NCI-H748 (cell line): ENCODE results near the gene TSSC4.
A peak's percentile ranks its signal among the peaks of the same experiment; 100 is the strongest.

Experiments
- DNase-seq: peaks from one replicate; lab custom pipeline; 2025; ENCODE audit not compliant: unreplicated experiment; lab: John Stamatoyannopoulos, UW

Gene TSSC4

DNA sequence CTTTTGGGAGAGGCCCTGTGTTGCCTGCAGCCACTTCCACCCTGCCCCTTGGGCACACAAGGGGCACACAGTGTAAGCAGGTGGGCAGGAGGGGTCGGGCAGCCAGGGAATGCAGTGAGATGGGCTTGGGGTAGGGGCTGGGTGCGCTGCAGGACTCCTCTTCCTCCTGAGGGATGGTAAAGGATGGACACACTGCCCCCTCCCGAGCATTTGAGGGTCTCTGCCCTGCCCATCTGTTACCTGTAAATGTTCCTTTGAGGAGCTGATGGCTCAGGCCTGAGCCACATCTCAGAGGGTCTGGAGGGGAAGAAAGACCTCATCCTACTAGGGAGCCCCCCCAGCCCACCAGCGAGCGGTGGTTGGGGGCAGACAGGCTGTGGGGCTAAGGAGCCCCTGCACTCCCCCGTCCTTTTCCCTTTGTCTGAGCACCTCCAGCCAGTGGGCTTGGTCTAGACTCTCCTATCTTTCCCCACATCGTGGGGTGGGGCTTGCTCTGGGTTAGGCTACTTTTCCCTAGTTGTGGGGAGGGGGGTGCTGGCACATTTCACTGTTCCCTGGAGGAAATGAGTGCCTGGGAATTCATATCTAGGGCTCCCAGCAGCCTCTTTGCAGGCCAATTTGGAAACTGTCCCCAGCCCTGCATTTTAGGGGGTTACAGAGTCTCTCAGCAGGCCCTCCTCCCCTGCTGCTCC lies 1.7 kb upstream of the TSSC4 start:
- DNase-seq = peak; percentile 24

DNA sequence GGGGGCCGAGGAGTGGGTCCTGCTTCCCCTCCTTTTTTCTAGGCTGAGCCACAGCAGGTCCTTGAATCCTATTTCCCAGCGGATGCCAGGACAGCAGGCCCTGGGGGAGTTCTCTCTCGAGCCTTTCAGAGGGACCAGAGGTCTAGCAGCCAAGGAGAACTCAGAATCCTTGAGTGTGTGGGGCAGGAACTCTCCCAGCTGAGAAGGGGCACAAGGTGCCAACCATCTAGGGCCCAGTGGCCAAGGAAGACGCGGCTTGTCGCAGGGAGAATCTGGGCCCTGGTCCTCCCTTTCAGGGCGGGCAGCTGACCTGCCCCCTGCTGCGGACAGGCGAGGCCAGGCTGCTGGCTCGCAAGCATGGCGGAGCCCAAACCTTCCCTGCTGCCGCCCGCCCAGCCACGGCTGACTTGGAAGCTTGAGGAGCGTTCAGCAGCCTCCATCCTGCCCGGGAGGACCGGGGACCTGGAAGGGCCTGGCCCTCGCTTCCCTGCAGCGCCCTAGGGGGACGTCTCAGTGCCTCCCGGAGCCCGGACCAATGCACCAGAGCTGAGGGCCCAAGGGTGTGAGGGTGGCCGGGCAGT lies 972 bp upstream of the TSSC4 start:
- DNase-seq = peak; percentile 54

DNA sequence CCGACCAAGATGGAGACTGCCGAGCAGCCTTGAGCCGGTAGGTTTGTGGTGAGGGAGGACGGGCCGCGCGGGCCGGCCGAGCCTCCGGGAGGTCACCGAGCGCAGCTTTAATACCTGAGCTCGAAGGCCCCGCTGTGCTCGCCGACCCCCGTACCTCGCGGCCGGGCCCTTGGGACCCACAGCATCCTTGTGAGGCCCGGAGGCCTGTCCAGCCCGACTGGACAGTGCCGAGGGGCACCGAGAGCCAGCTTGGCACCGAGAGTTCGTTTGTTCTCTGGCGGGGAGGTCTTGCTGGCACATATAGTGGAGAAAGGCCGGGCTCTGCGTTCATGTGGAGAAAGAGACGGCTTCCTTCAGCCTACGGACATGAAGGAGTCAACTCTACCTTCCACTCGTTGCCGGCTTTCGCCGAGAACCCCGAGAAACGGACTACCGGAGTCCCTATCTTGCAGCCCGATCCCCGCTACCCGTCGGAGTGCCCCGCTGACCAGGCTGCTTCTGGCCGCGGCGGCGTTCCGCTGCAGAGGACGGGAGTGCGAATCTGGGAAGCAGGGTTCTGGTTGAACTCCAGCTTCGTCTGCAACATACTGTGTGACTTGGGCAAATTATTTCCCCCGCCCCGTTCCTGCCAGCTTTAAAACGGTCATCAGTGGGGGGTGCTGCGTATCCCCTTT lies 349 bp downstream of the TSSC4 start:
- no peak for DNase-seq

DNA sequence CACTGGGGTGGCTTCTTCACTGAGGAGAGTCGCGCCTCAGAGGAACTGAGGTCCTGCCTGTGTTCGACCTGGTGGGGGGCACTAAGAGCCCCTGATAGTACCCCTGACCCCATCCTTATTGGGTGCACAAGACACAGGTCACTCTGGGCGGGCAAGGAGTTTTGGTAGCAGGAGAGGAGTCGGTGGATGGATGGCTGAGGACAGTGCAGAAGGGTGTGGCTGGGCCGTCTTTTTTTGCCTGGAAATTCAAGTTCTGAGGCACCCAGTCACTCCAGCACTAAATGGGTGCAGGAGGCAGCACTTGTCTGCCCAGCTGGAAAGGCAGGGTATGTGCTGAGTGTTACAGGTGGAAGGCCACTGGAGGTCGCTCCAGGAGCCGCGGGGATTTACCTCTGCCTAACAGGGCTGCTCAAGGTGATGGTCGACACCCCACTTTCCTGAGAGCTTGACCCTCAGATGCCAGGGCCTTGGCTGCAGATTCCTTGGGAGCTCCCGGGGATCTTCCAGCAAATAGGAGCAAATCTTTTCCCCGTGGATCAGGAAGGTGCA lies 960 bp downstream of the TSSC4 start:
- DNase-seq = no peak

DNA sequence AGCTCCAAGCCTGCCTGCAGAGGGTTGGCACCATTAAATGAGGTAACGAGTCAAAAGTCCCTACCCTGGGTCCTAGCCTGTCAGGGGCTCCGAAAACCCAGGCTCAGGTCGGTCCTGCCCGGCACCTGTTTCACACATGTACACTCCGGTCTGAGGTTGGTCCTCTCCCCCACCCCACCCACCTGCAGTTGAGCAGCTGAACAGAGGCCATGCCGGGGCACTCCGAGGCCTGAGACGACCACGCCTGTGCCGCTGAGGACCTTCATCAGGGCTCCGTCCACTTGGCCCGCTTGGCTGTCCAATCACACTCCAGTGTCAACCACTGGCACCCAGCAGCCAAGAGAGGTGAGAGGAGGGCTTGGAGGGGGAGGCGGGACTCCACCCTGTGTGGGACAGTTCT lies 1.6 kb downstream of the TSSC4 start:
- no peak for DNase-seq

DNA sequence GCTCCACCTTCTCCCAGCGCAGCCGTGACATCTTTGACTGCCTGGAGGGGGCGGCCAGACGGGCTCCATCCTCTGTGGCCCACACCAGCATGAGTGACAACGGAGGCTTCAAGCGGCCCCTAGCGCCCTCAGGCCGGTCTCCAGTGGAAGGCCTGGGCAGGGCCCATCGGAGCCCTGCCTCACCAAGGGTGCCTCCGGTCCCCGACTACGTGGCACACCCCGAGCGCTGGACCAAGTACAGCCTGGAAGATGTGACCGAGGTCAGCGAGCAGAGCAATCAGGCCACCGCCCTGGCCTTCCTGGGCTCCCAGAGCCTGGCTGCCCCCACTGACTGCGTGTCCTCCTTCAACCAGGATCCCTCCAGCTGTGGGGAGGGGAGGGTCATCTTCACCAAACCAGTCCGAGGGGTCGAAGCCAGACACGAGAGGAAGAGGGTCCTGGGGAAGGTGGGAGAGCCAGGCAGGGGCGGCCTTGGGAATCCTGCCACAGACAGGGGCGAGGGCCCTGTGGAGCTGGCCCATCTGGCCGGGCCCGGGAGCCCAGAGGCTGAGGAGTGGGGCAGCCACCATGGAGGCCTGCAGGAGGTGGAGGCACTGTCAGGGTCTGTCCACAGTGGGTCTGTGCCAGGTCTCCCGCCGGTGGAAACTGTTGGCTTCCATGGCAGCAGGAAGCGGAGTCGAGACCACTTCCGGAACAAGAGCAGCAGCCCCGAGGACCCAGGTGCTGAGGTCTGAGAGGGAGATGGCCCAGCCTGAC lies 2.5 kb downstream of the TSSC4 start:
- no peak for DNase-seq

DNA sequence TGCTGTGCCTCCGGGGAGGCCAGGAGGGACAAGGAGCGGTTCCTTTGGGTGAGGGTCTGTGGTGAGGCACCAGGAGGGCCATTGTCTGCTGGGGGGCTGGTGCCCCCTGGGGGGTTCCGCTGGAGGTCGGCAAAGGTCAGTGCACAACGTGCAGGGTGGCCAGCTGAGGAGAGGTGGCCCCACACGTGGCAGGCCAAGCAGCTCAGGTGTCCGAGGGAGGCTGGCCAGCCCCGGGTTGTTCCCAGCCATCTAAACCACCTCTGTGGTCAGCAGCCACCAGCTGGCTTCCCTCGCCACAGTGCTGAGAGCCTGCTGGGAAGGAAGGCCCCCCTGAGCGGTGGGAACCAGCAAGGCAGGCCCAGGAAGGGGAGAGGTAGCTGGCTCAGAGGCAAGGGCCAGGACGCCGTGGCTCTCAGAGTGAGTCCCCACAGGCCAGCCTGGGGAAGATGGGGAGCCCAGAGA lies 4.2 kb downstream of the TSSC4 start:
- DNase-seq = no peak

DNA sequence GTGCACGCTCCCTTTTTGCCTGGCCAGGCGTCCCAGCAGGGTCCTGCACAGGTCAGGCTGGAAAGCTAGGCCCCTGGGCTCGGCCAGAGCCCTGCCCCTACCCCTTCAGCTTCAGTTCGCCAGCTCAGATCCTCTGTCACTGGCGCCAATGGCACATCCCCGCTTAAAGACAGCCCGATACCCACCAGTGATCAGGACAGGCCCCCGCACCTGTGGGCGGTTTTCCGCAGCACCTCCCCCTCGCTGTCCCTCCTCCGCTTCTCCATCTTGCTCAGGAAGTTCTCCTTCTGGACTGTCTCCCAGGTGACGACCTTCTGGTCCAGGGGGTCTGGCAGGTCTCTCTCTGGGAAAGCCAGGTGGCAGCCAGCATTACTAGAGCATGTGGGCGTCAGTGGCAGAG lies 5.9 kb downstream of the TSSC4 start:
- DNase-seq = no peak

DNA sequence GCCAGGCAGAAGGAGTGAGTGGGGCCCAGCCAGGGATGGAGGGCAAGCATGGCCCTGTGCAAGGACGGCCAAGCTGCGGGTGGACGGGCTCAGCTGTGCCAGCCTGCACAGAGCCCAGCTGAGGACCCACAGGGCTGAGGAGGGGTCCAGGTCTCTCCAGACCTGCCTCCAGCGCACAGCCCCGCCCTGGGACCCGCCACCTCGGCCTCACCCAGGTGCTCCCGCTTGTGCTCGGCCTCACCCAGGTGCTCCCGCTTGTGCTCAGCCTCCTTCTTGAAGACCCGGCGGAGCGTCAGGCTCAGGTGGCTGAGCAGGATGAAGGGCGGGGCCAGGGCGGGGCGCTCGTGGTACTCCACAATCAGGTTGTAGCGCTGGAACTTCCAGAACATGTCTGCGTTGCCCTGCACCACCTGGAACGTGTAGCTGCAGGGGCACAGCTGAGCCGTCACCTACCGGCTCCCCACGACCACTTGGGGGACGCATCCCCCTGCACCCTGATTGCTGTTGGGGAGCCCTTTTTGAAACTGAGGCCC lies 6.4 kb downstream of the TSSC4 start:
- peak; percentile 19 for DNase-seq

DNA sequence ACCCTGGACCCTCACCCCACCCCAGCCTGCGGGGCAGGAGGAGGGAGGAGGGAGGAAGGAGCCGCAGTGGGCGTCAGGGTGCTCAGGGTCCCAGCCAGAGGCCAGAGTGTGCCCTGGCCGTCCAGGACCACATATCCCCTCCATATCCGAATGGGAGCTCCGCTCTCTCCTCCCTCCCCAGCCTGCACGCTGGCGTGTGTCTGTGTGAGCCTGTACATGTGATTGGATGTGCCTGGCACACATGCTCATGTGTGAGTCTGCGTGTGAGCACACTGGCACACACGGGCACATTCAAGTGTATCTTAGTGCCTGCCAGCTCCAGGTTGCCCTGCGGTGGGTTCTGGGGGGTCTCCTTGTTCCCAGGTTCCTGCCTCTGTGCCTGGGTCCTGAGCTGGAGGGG lies 8.1 kb downstream of the TSSC4 start:
- DNase-seq = no peak

DNA sequence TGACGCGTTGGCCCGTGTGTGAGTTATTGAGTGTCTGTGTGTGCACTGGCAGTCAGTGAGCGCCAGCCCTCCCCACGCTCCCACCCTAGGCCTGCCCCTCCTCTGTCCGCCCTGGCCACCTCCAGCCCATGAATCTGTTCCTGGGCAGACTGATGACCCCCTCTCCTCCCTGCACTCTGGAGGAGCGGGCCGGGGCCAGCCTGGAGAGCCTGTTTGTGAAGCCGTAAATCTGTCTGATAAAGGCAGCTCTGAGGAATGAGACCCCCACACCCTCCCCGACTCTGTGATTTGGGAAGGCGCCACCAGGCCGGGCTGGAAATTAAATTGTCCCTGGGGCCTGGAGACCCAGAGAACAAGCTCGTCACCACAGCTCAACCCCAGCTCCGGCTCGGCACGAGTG lies 8.6 kb downstream of the TSSC4 start:
- no peak for DNase-seq

DNA sequence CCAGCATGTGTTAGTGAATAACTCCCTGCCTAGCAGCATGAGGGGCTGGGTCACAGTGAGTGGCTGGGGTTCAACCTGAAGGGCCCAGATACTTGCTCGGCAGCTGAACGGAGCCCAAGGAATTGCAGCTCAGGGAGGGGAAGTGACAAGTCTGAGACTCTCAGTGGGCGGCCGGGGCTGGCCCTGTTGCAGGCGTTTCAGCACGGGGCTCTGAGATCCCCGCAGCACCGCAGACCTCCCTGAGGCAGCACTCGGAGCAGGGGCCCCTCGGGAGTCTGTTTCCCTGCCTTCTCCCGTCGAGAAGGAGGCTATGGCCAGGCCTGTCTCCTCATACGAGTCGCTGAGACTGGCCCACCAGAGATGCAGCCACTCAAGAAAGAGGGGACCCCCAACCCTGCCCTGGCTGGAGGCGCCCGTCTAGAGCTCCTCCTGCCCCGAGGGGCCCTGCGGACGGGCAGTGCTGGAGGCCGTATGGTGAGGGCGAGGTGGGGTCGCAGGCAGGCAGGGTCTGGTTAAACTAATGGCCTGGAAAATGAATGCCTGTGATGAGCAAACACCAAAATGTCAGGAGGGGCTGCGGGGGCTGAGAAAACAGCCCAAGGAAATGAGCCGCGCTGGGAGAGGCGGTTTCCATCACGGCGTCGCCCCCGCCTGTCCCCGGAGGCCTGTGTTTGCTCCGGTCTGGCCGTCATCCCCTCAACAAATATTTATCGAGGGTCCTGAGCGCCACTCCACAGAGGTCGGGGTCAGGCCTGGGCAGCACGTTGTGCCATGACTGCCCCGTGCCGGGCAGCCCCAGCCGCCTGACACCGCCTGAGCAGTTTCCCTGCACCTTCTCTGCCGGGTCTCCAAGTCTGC lies 9.3 kb downstream of the TSSC4 start:
- no peak for DNase-seq

DNA sequence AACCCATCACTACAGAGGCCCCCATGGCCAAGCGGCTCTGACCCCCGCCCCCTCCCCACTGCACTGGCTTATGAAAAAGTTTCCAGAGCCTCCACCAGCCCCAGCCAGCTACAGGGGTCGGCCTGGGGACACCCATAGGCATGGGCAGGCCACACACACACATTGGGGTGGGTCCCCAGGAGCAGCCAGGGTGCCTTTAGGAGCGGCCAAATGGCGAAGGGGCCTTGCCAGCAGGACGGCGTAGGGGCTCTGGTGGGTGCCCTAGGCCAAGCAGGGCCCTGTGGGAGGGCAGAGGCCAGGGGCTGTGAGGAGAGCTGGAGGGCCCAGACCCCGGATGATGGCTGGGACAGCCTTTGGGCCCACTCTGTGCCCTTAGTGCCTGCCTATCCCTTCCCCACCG lies 10.1 kb downstream of the TSSC4 start:
- DNase-seq = no peak

DNA sequence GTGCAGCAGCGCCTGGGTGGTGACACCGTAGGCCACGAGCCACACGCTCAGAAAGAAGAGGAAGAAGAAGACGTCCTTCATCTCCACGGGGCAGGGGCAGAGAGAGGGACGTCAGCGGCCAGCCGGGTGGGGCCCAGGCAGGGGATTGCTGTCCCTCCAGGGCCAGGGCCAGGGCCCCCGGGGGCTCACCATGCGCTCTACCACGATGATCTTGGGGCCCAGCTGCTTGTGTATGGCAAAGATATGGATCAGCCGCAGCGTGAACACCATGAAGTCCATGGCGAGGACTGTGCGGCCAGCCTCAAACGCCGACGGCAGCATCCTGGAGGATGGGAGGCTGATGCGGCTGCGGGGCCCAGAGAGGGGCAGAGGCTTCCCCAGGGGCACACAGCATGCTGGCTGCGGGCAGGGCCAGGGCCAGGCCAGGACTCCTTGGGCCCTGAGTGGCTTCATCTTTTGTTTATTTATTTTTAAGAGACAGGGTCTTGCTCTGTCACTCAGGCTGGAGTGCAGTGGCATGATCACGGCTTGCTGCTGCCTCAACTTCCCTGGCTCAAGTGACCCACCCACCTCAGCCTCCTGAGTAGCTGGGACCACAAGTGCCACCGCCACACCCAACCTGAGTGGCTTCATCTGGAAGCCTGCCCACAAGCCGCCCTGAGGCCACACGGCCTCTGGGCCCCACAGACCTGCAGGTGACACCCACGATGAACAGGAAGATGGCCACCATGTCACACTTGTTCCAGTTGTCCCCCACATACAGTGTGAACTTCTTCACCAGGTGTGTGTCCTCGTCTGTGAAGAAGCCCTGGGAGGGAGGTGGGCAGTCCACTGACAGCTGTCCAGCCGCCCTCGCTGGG lies 11.1 kb downstream of the TSSC4 start:
- no peak for DNase-seq

DNA sequence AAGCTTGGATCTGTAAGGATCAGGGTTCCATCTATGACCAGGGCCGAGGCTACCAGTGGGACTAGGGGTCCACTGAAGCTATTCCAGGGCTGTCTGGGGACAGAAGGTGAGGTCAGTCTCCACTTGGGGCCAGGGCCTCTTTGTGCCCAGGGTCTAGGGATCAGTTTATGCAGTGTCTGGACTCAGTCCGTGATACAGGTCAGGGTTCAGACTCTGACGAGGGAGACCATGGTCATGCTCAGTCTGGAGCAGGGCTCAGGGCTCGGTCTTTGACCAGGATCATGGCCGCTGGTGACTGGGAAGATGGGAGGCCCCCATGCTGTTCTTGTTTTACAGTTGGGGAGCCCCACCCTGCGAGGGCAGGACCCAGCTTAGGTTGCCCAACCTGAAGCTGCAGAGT lies 11.8 kb downstream of the TSSC4 start:
- no peak for DNase-seq

DNA sequence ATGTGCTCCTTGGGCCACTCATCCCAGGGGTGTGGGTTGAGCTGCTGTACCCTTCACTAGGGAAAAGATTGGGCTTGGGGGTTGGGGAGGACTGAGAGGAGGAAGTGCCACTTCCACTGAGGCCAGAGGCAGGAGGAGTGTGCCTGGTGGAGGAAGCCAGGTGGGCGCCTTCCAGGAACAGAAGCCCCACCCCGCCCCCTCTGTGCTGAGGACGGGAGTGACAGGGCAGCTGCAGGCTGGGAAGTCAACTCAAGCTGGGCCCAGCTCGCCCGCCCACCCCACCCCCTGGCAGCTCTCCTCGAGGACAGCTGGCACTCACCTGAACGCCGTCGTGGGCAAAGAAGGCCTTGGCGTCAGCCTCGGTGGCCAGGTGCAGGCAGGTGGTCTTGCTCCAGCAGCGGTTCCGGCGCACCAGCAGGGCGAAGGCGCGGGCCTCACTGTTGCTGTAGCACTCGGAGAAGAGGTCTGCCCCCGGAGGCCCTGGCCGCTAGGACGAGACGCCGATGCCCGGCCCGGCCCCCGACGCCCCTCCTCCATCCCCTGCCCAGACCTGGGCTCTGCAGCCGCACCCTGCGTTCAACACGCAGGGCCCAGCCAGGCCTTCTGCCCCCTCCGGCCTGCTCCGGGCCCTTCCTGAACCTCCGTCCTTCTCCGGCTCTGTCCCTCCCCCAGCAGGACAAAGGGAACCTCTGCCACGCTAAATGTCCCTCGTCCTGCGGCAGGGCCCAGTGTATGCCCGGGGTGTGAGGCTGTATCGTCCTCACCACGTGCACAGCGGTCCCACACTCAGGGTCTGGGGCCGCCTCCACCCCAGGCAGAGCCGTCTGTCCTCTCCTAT lies 13.4 kb downstream of the TSSC4 start:
- DNase-seq = peak; percentile 16

DNA sequence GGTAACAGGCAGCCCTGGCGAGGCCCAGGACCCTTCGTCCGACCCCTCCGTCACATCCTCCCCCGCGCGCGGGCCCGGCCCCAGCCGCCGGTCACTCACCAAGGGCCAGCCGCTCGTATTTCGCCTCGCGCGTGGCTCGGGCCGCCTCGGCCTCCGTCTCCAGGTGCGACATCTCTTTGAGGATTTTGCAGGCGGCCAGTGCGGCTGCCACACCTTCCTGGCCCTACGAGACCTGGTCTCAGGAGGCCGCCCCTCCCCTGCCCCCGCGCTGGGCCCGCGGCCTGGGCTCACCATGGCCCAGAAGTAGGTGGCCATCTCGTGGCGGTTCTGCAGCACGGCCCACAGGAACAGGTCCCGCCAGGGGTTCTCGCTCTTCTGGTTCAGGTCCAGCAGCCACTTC lies 14.1 kb downstream of the TSSC4 start:
- DNase-seq = no peak

DNA sequence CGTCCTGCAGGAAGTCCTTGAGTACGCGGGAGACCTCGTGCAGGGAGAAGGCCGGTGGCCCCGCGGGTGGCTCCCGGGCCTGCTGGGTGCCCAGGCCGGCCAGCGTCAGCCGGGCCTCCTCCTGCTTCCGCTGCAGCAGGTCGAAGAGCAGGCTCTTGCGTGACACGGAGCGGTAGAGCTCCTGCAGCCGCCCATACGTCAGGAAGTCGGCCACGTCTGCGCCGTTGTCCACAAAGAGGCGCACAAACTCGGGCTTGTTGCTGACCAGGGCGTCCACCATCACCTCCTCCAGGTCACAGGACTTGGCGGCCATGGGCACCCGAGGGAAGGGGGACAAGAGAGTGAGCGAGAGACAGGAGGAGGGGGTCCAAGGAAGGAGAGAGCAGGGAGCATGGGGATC lies 14.6 kb downstream of the TSSC4 start:
- no peak for DNase-seq
